SK-N-SH treated with all-trans-retinoic acid at 6 μM for 48 hours (cell line): Measurements from ENCODE around the gene FAM186B.

Experiments used
- TF ChIP-seq, protein P1 (sequence below): fragments of 250-450 bp; sonication (Bioruptor Pico); IDR thresholded peaks from 2 replicates; pipeline ENCODE4 v1.5.1; 2020; ENCODE audit warnings: low read depth, mild to moderate bottlenecking, moderate library complexity
- TF ChIP-seq, protein P2 (sequence below): fragments of 250-450 bp; sonication (Bioruptor Pico); IDR thresholded peaks from 2 replicates; pipeline ENCODE4 v1.8.0; 2020; ENCODE audit warnings: mild to moderate bottlenecking, moderate library complexity, borderline replicate concordance

DNA sequence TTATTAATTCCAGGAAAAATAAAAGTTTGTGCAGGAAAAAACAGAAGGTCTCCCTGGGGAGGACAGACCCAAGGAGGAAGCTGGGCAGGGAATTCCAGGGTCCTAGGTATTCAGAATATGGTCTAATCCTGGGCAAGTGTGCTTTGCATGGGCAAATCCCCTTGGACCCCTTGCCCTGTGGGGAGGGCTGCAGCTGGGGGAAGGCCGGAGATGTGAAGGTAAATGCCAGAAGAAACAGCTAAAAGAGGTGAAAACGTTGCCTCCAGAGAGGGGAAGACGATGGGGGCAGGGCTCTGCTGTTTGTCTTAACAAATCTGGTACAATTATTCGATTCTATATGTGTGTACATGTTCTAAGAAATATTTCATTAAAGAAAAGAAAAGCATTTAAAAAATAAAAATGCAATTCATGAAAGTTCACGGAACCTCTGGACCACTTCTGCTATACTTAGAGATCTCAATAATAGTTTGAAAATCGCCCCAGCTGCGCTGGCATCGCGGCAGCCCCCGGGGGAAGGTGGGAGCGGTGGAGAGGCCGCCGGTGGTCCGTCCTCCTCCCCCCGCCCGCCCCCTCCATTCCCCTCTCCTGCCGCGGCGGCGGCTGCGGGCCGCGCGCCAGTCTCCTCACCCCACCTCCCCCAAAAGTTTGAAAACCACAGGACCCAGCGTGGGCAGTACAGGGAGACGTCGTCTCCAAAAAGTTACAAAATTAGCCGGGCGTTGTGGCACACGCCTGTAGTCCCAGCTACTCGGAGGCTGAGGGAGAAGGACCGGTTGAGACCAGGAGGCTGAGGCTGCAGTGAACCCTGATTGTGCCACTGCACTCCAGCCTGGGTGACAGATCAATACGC lies 16.4 kb upstream of the FAM186B start:
- TF ChIP-seq, protein P1, sequence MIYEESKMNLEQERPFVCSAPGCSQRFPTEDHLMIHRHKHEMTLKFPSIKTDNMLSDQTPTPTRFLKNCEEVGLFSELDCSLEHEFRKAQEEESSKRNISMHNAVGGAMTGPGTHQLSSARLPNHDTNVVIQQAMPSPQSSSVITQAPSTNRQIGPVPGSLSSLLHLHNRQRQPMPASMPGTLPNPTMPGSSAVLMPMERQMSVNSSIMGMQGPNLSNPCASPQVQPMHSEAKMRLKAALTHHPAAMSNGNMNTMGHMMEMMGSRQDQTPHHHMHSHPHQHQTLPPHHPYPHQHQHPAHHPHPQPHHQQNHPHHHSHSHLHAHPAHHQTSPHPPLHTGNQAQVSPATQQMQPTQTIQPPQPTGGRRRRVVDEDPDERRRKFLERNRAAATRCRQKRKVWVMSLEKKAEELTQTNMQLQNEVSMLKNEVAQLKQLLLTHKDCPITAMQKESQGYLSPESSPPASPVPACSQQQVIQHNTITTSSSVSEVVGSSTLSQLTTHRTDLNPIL (CRISPR knock-in tag) = no peak
- TF ChIP-seq, protein P2, sequence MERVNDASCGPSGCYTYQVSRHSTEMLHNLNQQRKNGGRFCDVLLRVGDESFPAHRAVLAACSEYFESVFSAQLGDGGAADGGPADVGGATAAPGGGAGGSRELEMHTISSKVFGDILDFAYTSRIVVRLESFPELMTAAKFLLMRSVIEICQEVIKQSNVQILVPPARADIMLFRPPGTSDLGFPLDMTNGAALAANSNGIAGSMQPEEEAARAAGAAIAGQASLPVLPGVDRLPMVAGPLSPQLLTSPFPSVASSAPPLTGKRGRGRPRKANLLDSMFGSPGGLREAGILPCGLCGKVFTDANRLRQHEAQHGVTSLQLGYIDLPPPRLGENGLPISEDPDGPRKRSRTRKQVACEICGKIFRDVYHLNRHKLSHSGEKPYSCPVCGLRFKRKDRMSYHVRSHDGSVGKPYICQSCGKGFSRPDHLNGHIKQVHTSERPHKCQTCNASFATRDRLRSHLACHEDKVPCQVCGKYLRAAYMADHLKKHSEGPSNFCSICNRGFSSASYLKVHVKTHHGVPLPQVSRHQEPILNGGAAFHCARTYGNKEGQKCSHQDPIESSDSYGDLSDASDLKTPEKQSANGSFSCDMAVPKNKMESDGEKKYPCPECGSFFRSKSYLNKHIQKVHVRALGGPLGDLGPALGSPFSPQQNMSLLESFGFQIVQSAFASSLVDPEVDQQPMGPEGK = no peak
